Myocyte (in vitro differentiated cells): Measurements from ENCODE around the gene ARL5C. TPM values are rescaled to one million over a fixed set of nuclear protein-coding genes. Genes with fewer than 3 reads are reported as not detected.
A peak's percentile ranks its signal among the peaks of the same experiment; 100 is the strongest.

Source experiments
- DNase-seq: peaks from one replicate; pipeline ENCODE4 v3.0.0-alpha.2; 2012; ENCODE audit warnings: low read depth
- polyA plus RNA-seq: library from polyadenylated mRNA; unstranded; fragments of >200 nt; gene quantifications from one replicate; pipeline ENCODE4 v1.2.1, GENCODE V29; 2012; ENCODE audit warnings: missing spikeins
- total RNA-seq: library from RNA; depleted of rRNA; stranded (reverse); fragments of >200 nt; gene quantifications from 2 replicates; pipeline ENCODE4 v1.2.3, GENCODE V29; 2014

The ARL5C gene
- total RNA-seq: not detected in 2 replicates
- polyA plus RNA-seq: not detected

- DNase-seq: no peak
Measured at GRCh38 chr17:39165841-39166349, at the start of gene ARL5C. Gene ARL5C (minus strand): TSS chr17:39166161. CDS start chr17:39165760, 401 bp downstream.

- DNase-seq: no peak
Measured at GRCh38 chr17:39213852-39214251, 47.9 kb upstream of the ARL5C start.

GRCh38 chr17:39212841-39213480, 47.0 kb upstream of the ARL5C start:
- no peak for DNase-seq

GRCh38 chr17:39212195-39212810, 46.3 kb upstream of the ARL5C start:
- DNase-seq: no peak

- no peak for DNase-seq
Measured at GRCh38 chr17:39210093-39210434, 44.1 kb upstream of the ARL5C start.

GRCh38 chr17:39209317-39210092, 43.5 kb upstream of the ARL5C start:
- DNase-seq: peak; percentile 71

- DNase-seq: peak; percentile 64
Measured at GRCh38 chr17:39208893-39209292, 42.9 kb upstream of the ARL5C start.

GRCh38 chr17:39208136-39208535, 42.2 kb upstream of the ARL5C start:
- DNase-seq: peak; percentile 60

GRCh38 chr17:39205112-39205526, 39.2 kb upstream of the ARL5C start:
- no peak for DNase-seq

- no peak for DNase-seq
Measured at GRCh38 chr17:39204245-39204644, 38.3 kb upstream of the ARL5C start.

GRCh38 chr17:39200957-39201510, 35.1 kb upstream of the ARL5C start:
- DNase-seq: no peak

GRCh38 chr17:39200070-39200879, 34.3 kb upstream of the ARL5C start, which contains the start of gene RPL19:
Gene RPL19 (plus strand): TSS chr17:39200283. CDS start chr17:39200345, 62 bp downstream.
- DNase-seq: no peak

- peak; percentile 95 for DNase-seq
Measured at GRCh38 chr17:39199820-39200069, 33.8 kb upstream of the ARL5C start.

GRCh38 chr17:39198186-39198566, 32.2 kb upstream of the ARL5C start:
- no peak for DNase-seq

- peak; percentile 83 for DNase-seq
Measured at GRCh38 chr17:39197380-39198185, 31.6 kb upstream of the ARL5C start, which contains the start of gene CACNB1. Gene CACNB1 (minus strand): TSS chr17:39197669. CDS start chr17:39197495, 174 bp downstream.

GRCh38 chr17:39196808-39197291, 30.9 kb upstream of the ARL5C start:
- DNase-seq: peak; percentile 93

- peak; percentile 98 for DNase-seq
Measured at GRCh38 chr17:39196241-39196807, 30.4 kb upstream of the ARL5C start.

GRCh38 chr17:39195568-39196160, 29.7 kb upstream of the ARL5C start:
- DNase-seq: peak; percentile 91

GRCh38 chr17:39194985-39195524, 29.1 kb upstream of the ARL5C start:
- DNase-seq: peak; percentile 35
